K562 (cell line): Measurements from ENCODE around the gene CHMP4B. TPM values are rescaled to one million over a fixed set of nuclear protein-coding genes. Genes with fewer than 3 reads are reported as not detected.

Experiments used
- ARID2 ChIP-seq: fragments of 450-650 bp; IDR thresholded peaks from 2 replicates; pipeline ENCODE4 v1.6.1; 2017; ENCODE audit warnings: antibody characterized with exemption, mild to moderate bottlenecking
- EP300 ChIP-seq: IDR thresholded peaks from 2 replicates; pipeline ENCODE4 v1.6.1; 2012; ENCODE audit warnings: low read length, improper control_type of control experiment
- FOSL1 ChIP-seq: fragments of 200-800 bp; sonication (Bioruptor generic); conservative IDR thresholded peaks from 2 replicates; pipeline ENCODE4 v1.6.1; 2016; ENCODE audit warnings: missing genetic modification characterization, missing compliant biosample characterization
- FOXM1 ChIP-seq, 2 experiments: fragments of 450-650 bp in 1 of 2; sonication (generic) in 1 of 2; formaldehyde crosslinking in 1 of 2; IDR thresholded peaks; 2 replicates each; pipeline versions ENCODE4 v1.6.1 to v1.9.0; 2017 to 2022; ENCODE audit warnings: low read depth in 2 of 2, mild to moderate bottlenecking in 2 of 2, missing genetic modification reagents in 1 of 2, moderate library complexity in 1 of 2
- MGA ChIP-seq: fragments of 450-650 bp; IDR thresholded peaks from 2 replicates; pipeline ENCODE4 v1.6.1; 2016; ENCODE audit warnings: mild to moderate bottlenecking, moderate library complexity
- REST ChIP-seq, 2 experiments: fragments of 450-650 bp; formaldehyde crosslinking in 1 of 2; IDR thresholded peaks; 2 replicates each; pipeline versions ENCODE4 v1.4.0 to v1.6.1; 2014 to 2020; ENCODE audit warnings: mild to moderate bottlenecking in 2 of 2, borderline replicate concordance in 1 of 2, low read depth in 1 of 2
- TGIF2 ChIP-seq: sonication (generic); formaldehyde crosslinking; IDR thresholded peaks from 2 replicates; pipeline ENCODE4 v1.8.1; 2022; ENCODE audit warnings: mild to moderate bottlenecking, missing genetic modification reagents, moderate library complexity
- ZFP30 ChIP-seq: fragments of 250-450 bp; sonication (Bioruptor Pico); IDR thresholded peaks from 2 replicates; pipeline ENCODE4 v1.8.0; 2022; ENCODE audit warnings: moderate library complexity, mild to moderate bottlenecking, inconsistent platforms, borderline replicate concordance
- polyA plus RNA-seq, 8 experiments: library from polyadenylated mRNA; depleted of rRNA in 4 of 8; stranded (reverse) in 5 of 8; unstranded in 3 of 8; fragments of >200 nt; fragmentation: Nextera tagmentation in 2 of 8; fragmentation: Illumina TruSeq in 1 of 8; extraction: Ambion mirVana in 2 of 8; extraction: Trizol in 1 of 8; gene quantifications; 2 replicates each; pipeline versions ENCODE4 v1.2.1 to v1.2.3, GENCODE V29; 2011 to 2014; ENCODE audit warnings: inconsistent platforms in 1 of 8, missing spikeins in 1 of 8
- total RNA-seq, 7 experiments: library from RNA; depleted of rRNA in 6 of 7; stranded (reverse); fragments of >200 nt in 6 of 7; fragmentation: Illumina TruSeq in 2 of 7; extraction: Trizol in 2 of 7; gene quantifications; 2 replicates each; pipeline versions ENCODE4 v1.2.1 to v1.2.3, GENCODE V29; 2011 to 2021; ENCODE audit warnings: low replicate concordance in 1 of 7

The CHMP4B gene
- total and polyA plus RNA-seq, 9 of the 15 experiments (the other 6 are each of a cell fraction or from before 2014, with no cell fraction given), result 1.8 to 64.7 (median 31.8) TPM

- TF ChIP-seq REST (IDR thresholded peaks at IDR 0.05; ENCODE audit: borderline replicate concordance) (no peak), REST (CRISPR knock-in tag; IDR thresholded peaks at IDR 0.05; ENCODE audit: low read depth) (no peak), EP300 (no peak), MGA (no peak), FOSL1 (tag) (no peak), TGIF2 (CRISPR knock-in tag) (no peak), ARID2 (no peak), FOXM1 (IDR thresholded peaks at IDR 0.05; ENCODE audit: low read depth) (no peak), FOXM1 (CRISPR knock-in tag; IDR thresholded peaks at IDR 0.05; ENCODE audit: low read depth) (no peak), ZFP30 (CRISPR knock-in tag) (no peak)
Observed at GRCh38 chr20:33811776-33812151, 616 bp downstream of the CHMP4B start (continued).
